CD4-positive, alpha-beta T cell treated with Interleukin-15 for 4 hours (primary cell): ENCODE data around the gene MCFD2.
"Not testable (repeated sequence)": the region's sequence is repeated elsewhere in the genome, so short reads cannot be mapped to it uniquely, and the experiment has no call there.

Experiments used
- DNase-seq: peaks from one replicate; pipeline ENCODE4 v3.0.0-alpha.2; 2020; ENCODE audit warnings: low spot score

MCFD2 gene

GRCh38 chr2:46902465-46902864 is 13.1 kb downstream of the MCFD2 start:
- no peak for DNase-seq

GRCh38 chr2:46901611-46902010 is 14.0 kb downstream of the MCFD2 start:
- DNase-seq, result no peak

- DNase-seq, result no peak
These were observed 15.2 kb downstream of the MCFD2 start for GRCh38 chr2:46900381-46900780.

GRCh38 chr2:46899053-46899452 is 16.6 kb downstream of the MCFD2 start:
- DNase-seq, result no peak

GRCh38 chr2:46898024-46898423 is 17.6 kb downstream of the MCFD2 start:
- no peak for DNase-seq

- DNase-seq, result no peak
These were observed 22.2 kb downstream of the MCFD2 start for GRCh38 chr2:46893269-46893939.

- DNase-seq, result no peak
These were observed 23.6 kb downstream of the MCFD2 start for GRCh38 chr2:46891956-46892553.

- DNase-seq, result no peak
These were observed 27.1 kb downstream of the MCFD2 start for GRCh38 chr2:46888421-46888952.

- DNase-seq, result no peak
These were observed 28.3 kb downstream of the MCFD2 start for GRCh38 chr2:46887028-46887885.

- DNase-seq, result no peak
These were observed 29.2 kb downstream of the MCFD2 start for GRCh38 chr2:46886268-46887027.

GRCh38 chr2:46885376-46885775 is 30.2 kb downstream of the MCFD2 start:
- DNase-seq, result no peak

GRCh38 chr2:46879511-46879910 is 36.1 kb downstream of the MCFD2 start:
- no peak for DNase-seq

- no peak for DNase-seq
These were observed 36.7 kb downstream of the MCFD2 start for GRCh38 chr2:46878886-46879285.

- no peak for DNase-seq
These were observed 37.2 kb downstream of the MCFD2 start for GRCh38 chr2:46878240-46878877.

GRCh38 chr2:46877619-46878113 is 37.9 kb downstream of the MCFD2 start:
- DNase-seq, result no peak

GRCh38 chr2:46876741-46877384 is 38.7 kb downstream of the MCFD2 start:
- peak; percentile 4 for DNase-seq

GRCh38 chr2:46875962-46876689 is 39.5 kb downstream of the MCFD2 start:
- DNase-seq, result not testable (repeated sequence)

GRCh38 chr2:46875226-46875899 is 40.2 kb downstream of the MCFD2 start:
- no peak for DNase-seq

- DNase-seq, result no peak
These were observed 41.2 kb downstream of the MCFD2 start for GRCh38 chr2:46874236-46874929.
